Dedifferentiated amniotic fluid mesenchymal stem cell (primary cell): ENCODE data around the gene HASPIN.

ENCODE experiments used
- DNase-seq: peaks from one replicate; pipeline ENCODE4 v3.0.0-alpha.2; 2016; ENCODE audit errors: extremely low spot score

Gene HASPIN

DNA sequence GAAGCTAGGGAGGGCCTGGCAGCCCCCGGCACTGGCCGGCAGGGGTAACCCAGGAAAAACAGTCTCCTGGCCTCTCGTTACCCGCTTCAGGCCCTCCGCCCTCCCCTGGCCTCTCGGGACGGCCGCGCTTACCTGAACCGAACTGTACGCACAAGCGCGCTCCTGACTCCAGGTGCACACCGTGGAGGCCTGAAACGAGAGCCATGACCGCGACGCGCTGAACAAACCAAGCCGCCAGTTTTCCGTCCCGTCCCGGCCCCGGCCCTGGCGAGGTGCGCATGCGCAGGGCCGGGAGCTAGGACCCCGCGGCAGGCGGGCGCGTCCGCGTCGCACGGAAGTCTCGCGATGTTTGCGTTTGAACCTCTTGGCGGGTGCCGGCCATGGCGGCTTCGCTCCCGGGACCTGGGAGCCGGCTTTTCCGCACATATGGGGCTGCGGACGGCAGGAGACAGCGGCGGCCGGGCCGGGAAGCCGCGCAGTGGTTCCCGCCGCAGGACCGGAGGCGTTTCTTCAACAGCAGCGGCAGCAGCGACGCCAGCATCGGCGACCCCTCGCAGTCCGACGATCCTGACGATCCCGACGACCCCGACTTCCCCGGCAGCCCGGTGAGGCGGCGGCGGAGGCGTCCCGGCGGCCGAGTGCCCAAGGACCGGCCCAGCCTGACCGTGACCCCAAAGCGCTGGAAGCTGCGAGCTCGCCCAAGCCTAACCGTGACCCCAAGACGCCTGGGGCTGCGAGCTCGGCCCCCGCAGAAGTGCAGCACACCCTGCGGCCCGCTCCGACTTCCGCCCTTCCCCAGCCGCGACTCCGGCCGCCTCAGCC, at the start of gene HASPIN:
Gene HASPIN, plus strand, starts transcription at position 348 of the 822 bp plus-strand sequence. Its CDS starts 33 bp downstream, at position 381.
- peak; percentile 85 for DNase-seq

GRCh38 chr17:3675886-3676285, 47.8 kb upstream of the HASPIN start:
- DNase-seq = no peak

DNA sequence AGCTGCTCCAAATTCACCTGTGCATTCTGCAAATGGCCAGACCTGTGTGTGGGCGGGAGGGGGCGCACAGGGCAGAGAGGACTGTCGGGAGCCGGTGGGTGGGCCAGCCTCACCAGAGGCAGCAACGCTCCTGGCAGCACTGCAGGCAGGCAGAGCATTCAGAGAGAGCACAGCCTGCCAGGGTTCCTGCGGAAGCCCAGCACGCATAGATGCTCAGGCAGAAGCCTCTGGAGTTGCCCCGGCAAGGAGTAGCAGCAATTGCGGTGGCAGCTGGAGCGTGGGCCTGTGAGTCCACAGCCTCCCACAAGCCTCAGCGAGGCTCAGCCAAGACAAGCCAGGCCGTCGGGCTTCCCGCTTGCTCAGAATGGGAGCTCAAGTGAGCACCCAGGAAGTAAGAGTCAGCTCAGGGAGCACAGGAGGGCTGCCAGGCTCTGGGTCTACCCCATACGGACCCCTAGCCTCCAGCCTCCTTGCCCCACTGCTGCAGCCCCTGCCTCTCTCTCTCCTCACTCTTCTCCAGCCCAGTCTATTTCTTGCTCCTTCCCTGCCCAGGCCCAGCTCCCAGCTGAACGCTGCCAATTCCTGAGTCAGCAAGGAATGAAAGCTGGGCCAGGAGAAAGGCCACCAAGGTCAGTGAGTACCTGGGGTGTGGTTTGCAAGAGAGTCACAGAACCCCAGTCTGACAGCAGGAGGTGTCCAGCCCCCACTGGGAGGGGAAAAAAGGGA, 45.4 kb upstream of the HASPIN start:
- no peak for DNase-seq

DNA sequence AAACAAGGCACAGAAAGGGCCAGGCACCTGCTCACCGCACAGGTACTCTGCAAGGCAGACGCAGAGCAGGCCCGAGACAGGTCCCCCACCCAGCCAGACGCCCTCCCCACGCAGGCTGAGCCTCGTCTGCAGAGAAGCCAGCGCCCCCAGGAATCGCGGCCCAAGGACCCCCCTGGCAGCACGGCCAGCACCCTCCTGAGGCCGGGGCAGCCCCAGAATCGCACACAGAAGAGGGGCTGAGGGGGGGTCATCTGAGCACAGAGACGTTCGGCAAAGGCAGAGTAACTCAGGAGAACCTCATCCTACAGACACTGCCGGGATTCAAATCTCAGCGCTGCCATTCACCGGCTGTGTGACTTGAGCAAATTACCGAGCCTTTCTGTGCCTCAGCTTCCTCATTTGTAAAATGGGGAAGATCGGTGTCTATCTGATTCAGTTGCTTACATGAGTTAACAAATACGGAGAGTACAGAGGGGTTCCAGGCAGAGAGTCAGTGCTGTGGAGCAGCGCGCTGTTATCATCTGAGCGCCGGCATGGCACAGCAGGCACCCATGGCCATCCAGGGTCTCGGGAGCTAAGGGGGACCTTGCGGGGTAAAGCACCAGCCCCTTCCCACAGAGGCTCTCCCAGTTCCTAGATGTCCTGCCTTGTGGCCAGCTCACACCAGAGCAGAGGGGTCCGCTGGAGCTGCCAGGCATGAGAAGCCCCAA, 44.7 kb upstream of the HASPIN start:
- no peak for DNase-seq

DNA sequence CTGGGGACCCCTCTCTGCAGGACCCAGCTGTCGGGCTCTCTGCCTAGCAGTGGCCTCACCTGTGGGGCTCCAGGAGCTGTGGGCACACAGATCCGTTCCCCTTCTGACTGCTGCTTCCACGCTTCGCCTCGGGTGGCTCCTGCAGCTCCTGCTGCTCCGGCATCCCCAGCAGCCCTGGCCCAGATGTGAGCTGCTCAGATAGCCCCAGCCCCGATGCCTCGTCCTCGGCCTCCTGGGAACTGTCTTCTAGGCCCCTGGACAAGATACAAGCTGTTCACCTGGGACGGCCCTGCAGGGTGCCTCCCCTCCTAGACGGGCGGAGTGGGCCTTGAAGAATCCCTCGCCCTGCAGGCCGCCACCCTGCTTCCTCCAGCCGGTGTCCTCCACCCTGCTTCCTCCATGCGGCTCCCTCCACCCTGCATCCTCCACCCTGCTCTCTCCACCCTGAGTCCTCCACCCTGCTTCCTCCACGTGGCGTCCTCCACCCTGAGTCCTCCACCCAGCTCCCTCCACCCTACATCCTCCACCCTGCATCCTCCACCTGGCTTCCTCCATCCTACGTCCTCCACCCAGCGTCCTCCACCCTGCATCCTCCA, 44.1 kb upstream of the HASPIN start:
- DNase-seq = no peak

DNA sequence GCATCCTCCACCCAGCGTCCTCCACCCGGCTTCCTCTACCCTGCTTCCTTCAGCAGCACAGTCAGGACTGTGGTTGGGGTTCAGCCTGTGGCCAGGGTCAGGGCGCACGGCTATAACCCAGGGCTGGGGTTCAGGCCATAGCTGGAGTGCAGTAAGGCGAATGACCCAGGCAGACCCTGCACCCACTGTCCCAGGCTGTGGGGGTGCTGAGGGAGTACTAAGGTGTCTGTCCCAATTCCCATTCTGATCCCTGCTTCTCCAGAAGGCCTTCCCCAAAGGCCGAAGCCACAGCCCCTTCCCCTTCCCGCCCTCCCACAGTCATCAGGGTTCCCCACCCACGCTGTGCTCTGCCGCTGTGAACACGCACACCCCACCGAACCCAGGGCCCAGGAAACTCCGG, 42.6 kb upstream of the HASPIN start:
- no peak for DNase-seq

- no peak for DNase-seq
Measured at GRCh38 chr17:3681565-3681964, 42.1 kb upstream of the HASPIN start.

DNA sequence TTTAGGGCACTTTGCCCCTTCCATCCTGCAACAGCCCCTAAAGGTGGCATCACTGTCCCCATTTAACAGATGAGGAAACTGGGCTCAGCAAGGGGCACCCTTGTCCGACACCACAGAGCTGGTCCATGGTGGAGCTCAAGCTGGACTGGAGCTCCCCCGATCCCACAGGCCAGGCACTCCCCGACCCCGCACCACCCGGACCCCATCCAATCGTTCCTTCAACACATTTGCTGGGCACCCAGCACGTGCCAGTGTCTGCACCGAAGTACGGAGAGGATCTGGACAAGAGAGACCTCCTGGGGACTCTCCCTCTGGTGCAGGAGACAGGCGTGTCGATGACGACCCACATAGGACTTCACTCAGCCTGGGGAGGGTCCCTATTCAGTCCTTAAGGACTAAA, 41.7 kb upstream of the HASPIN start:
- no peak for DNase-seq

GRCh38 chr17:3683054-3683511, 40.6 kb upstream of the HASPIN start:
- DNase-seq = no peak

GRCh38 chr17:3685174-3685573, 38.5 kb upstream of the HASPIN start:
- no peak for DNase-seq

DNA sequence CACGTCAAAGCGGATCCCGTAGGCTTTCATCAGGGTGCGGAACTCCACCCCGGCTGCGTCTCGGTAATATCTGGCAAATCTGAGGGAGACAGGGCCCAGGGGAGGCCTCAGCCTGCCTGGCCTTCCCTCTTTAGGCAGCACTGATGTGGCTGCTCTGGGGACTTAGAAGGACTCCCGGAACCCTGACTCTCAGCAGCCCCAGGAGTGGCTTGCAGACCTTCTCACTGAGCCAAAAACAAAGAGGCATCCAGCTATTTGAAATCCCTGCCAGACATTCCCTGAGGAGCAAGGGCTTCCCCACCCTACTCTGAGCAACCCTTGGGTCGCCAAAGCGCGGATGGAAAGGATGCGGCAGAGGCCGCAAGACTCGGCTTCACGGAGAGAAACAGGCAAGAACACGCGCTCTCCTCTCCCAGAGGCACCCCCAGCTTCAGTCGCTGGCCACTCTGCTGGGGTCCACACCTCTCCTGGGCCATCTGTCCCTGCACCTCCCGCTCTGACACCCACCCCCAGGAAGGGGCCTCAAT, 35.6 kb upstream of the HASPIN start:
- no peak for DNase-seq

DNA sequence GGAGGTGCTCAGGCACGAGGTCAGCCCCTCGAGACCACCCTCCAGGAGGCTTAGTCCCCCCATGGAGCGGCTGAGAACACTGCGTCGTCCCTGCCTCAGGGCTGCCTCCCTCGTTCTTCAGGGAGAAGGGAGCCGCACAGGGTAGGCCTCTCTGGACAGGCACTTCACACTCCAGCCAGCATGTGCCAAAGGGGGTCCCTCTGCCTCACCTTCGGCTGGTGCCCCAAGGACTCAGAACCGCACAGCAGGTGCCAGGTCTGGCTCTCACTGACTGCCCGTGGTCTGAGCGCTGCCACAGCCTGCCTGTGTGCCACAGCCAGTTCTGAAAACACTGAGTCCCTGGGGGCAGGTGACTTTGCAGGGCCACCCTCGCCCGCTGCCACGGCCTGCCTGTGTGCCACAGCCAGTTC, 34.8 kb upstream of the HASPIN start:
- DNase-seq = no peak

DNA sequence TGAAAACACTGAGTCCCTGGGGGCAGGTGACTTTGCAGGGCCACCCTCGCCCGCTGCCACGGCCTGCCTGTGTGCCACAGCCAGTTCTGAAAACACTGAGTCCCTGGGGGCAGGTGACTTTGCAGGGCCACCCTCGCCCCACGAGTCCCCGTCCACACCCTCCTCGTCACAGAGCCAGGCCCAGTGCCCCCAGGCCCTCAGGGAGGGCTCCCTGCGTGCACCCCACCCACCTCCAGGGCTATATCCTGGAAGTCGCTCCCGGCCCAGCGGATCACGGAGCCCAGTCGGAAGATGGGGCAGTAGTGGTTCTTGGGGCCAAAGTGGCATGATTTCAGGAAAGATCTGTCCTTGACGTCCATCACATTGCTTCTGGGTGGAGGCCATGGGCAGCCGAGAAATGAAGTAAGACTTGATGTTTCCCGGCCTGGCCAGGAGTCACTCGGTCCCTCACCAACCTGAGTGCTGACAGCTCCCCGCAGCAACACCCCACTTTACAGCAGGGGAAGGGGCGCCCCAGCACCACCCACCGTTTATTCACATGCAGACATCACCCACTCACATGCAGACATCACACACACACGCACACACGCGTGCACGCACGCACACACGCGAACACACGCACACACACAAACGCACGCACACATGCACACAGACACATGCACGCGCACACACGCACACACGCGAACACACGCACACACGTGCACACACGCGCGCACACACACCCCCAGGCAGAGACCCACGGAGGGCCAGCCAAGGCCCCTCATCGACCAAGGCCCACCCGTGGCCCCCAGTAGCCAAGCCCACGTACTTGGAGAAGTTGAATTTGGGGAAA, 34.2 kb upstream of the HASPIN start:
- no peak for DNase-seq

DNA sequence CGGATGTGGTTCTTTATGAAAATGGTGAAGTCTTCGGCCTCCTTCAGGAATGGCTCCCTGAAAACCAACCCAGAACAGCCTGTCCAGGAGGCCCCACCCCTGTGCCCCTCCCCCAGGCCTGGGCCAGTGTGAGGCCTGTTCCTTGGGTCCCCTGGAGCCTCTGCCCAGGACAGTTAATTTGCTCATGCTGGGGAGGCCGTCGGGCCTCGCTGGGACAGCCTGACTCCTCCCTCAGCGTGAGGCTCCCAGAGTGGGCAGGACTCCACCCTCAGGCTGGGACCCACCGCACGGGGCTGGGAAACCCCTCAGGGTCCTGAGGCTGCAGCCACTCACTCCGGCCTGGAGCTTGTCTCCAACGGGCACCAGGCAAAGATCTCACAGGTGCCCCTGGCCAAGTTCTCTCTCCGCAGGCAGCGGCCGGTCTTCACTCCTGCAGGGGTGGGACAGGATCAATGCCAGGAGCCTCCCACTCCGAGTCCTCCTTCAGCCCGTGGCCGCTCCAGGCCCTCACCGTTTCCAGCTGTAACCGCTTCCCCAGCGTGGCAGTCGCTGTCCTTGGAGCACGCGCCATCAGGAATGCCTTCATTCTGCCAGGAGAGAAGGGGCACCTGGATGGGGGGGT, 33.5 kb upstream of the HASPIN start:
- no peak for DNase-seq

- no peak for DNase-seq
Measured at GRCh38 chr17:3691617-3692067, 32.1 kb upstream of the HASPIN start.

- no peak for DNase-seq
Measured at GRCh38 chr17:3692346-3692745, 31.4 kb upstream of the HASPIN start.

DNA sequence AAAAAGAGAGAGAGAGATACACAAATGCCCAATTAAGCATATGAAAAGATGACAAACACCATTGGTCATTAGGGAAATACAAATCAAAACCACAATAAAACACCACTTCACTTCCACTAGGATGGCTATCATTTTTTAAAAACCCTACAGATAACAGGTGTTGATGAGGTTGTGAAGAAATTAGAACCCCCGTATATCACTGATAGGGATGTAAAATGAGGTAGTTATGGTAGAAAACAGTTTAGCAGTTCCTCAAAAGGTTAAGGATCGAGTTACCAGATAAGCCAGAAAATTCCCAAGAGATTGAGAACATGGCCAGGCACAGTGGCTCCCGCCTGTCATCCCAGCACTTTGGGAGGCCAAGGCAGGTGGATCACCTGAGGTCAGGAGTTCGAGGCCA, 30.6 kb upstream of the HASPIN start:
- no peak for DNase-seq

DNA sequence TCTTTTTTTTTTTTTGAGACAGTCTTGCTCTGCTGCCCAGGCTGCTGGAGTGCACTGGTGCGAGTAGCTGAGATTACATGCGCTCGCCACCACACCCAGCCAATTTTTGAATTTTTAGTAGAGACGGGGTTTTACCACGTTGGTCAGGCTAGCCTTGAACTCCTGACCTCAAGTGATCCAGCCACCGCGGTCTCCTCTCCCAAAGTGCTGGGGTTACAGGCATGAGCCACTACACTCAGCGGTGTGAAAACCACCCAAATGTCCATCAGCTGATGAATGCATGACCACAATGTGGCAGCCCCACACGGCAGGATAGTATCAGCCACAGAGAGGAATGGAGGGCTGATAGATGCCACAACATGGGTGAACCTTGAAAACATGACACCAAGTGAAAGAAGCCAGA, 29.9 kb upstream of the HASPIN start:
- no peak for DNase-seq

- DNase-seq = no peak
Measured at GRCh38 chr17:3695129-3695722, 28.5 kb upstream of the HASPIN start.
